HG03457 (cell line): ENCODE results near the gene GEN1.

Source experiments
- ATAC-seq: cut with Tn5 transposase; IDR thresholded peaks from one replicate; pipeline ENCODE4 v1.9.1; 2021; ENCODE audit warnings: moderate number of reproducible peaks; ENCODE audit not compliant: unreplicated experiment

The GEN1 gene

GRCh38 chr2:17752246-17752645 is 1.7 kb upstream of the GEN1 start:
- no peak for ATAC-seq

- peak; percentile 29 for ATAC-seq
Measured at GRCh38 chr2:17752892-17753802, 791 bp upstream of the GEN1 start.

GRCh38 chr2:17754773-17755425 is 961 bp downstream of the GEN1 start:
- no peak for ATAC-seq

- ATAC-seq, result no peak
Measured at GRCh38 chr2:17756668-17757067, 2.7 kb downstream of the GEN1 start.

- no peak for ATAC-seq
Measured at GRCh38 chr2:17757321-17757720, 3.4 kb downstream of the GEN1 start.

GRCh38 chr2:17758118-17758517 is 4.2 kb downstream of the GEN1 start:
- ATAC-seq, result no peak

GRCh38 chr2:17759805-17760204 is 5.9 kb downstream of the GEN1 start:
- no peak for ATAC-seq

GRCh38 chr2:17762451-17762850 is 8.5 kb downstream of the GEN1 start:
- ATAC-seq, result no peak

GRCh38 chr2:17763641-17764333 is 9.8 kb downstream of the GEN1 start:
- ATAC-seq, result no peak

- ATAC-seq, result no peak
Measured at GRCh38 chr2:17765398-17765797, 11.5 kb downstream of the GEN1 start.

- ATAC-seq, result no peak
Measured at GRCh38 chr2:17768894-17769293, 15.0 kb downstream of the GEN1 start.

- ATAC-seq, result no peak
Measured at GRCh38 chr2:17771956-17772355, 18.0 kb downstream of the GEN1 start.

GRCh38 chr2:17772532-17772931 is 18.6 kb downstream of the GEN1 start:
- no peak for ATAC-seq

- no peak for ATAC-seq
Measured at GRCh38 chr2:17780546-17780945, 26.6 kb downstream of the GEN1 start.

- ATAC-seq, result no peak
Measured at GRCh38 chr2:17781482-17781881, 27.5 kb downstream of the GEN1 start.

- ATAC-seq, result no peak
Measured at GRCh38 chr2:17786727-17787126, 32.8 kb downstream of the GEN1 start.

- ATAC-seq, result no peak
Measured at GRCh38 chr2:17788773-17789172, 34.8 kb downstream of the GEN1 start.

- no peak for ATAC-seq
Measured at GRCh38 chr2:17790536-17790935, 36.6 kb downstream of the GEN1 start.

GRCh38 chr2:17791121-17791816 is 37.3 kb downstream of the GEN1 start:
- ATAC-seq, result no peak

- ATAC-seq, result no peak
Measured at GRCh38 chr2:17791817-17792130, 37.8 kb downstream of the GEN1 start.

GRCh38 chr2:17792515-17792914 is 38.6 kb downstream of the GEN1 start:
- peak; percentile 64 for ATAC-seq
